ENCODE results near the gene CTLA4.

Gene CTLA4

GRCh38 chr2:203918264-203918663 is 50.7 kb downstream of the CTLA4 start:
- Histone ChIP-seq H3K36me3 (ENCODE audit: control insufficient read depth in 1 of 2, insufficient read depth in 2 of 2, low read length in 2 of 2) (no peaks in the 10 kb centered on the region), H3K4me3 (ENCODE audit: low read depth, low read length) (no peak overlapping the region), H4K12ac (ENCODE audit: low read depth, low read length) (no peak overlapping the region), H3K18ac (ENCODE audit: low read length) (no peak overlapping the region), H3K79me1 (ENCODE audit: low read length) (no peaks in the 10 kb centered on the region), H3K14ac (ENCODE audit: low read length) (no peak overlapping the region), H2BK12ac (ENCODE audit: low read length) (no peak overlapping the region), H3K27ac (ENCODE audit: low read depth, low read length) (no peak overlapping the region), H3K4me1 (ENCODE audit: control insufficient read depth in 1 of 2, insufficient read depth in 2 of 2, low read length in 2 of 2) (no peaks in the 10 kb centered on the region), H3K9me3 (ENCODE audit: insufficient read depth, low read depth, low read length) (no peaks in the 10 kb centered on the region), H4K8ac (ENCODE audit: low read depth, low read length) (no peak overlapping the region), H3K79me2 (ENCODE audit: control insufficient read depth, insufficient read depth, low read length, poor library complexity) (no peaks in the 10 kb centered on the region), H2AK5ac (ENCODE audit: low read length) (no peak overlapping the region), H2BK120ac (ENCODE audit: insufficient read depth, low read length, poor library complexity) (no peak overlapping the region), H2BK5ac (ENCODE audit: low read depth, low read length, poor library complexity) (no peak overlapping the region), H2AFZ (ENCODE audit: insufficient read depth, low read length, poor library complexity) (no peak overlapping the region), H3K9ac (ENCODE audit: low read length) (no peak overlapping the region), H3K27me3 (ENCODE audit: insufficient read depth, low read length) (no peaks in the 10 kb centered on the region), H3K23ac (ENCODE audit: low read length) (no peak overlapping the region), H3K4ac (ENCODE audit: low read depth, low read length) (no peak overlapping the region), H4K91ac (ENCODE audit: low read depth, low read length) (no peak overlapping the region), H3K4me2 (ENCODE audit: low read length) (no peak overlapping the region)
- WGBS (ENCODE audit: extremely low coverage, insufficient coverage, insufficient read length): no CpG with 5 or more reads among the region's 7 CpGs
- DNase-seq: no peak

- H3K23ac ChIP-seq (ENCODE audit: low read length): no peak overlapping the region
- no peaks in the 10 kb centered on the region for H3K79me1 ChIP-seq (ENCODE audit: low read length)
- no peak overlapping the region for H3K4ac ChIP-seq (ENCODE audit: low read depth, low read length)
- WGBS (ENCODE audit: extremely low coverage, insufficient coverage, insufficient read length): no CpG with 5 or more reads among the region's 3 CpGs
- H3K4me1 ChIP-seq (ENCODE audit: control insufficient read depth in 1 of 2, insufficient read depth in 2 of 2, low read length in 2 of 2): no peaks in the 10 kb centered on the region
- H3K4me2 ChIP-seq (ENCODE audit: low read length): no peak overlapping the region
- no peak overlapping the region for H3K18ac ChIP-seq (ENCODE audit: low read length)
- H3K36me3 ChIP-seq (ENCODE audit: control insufficient read depth in 1 of 2, insufficient read depth in 2 of 2, low read length in 2 of 2): no peaks in the 10 kb centered on the region
- H2AK5ac ChIP-seq (ENCODE audit: low read length): no peak overlapping the region
- no peak overlapping the region for H2BK5ac ChIP-seq (ENCODE audit: low read depth, low read length, poor library complexity)
- H2AFZ ChIP-seq (ENCODE audit: insufficient read depth, low read length, poor library complexity): no peak overlapping the region
- no peaks in the 10 kb centered on the region for H3K27me3 ChIP-seq (ENCODE audit: insufficient read depth, low read length)
- H2BK120ac ChIP-seq (ENCODE audit: insufficient read depth, low read length, poor library complexity): no peak overlapping the region
- H3K27ac ChIP-seq (ENCODE audit: low read depth, low read length): no peak overlapping the region
- H2BK12ac ChIP-seq (ENCODE audit: low read length): no peak overlapping the region
- no peak overlapping the region for H3K4me3 ChIP-seq (ENCODE audit: low read depth, low read length)
- no peak overlapping the region for H4K8ac ChIP-seq (ENCODE audit: low read depth, low read length)
- no peak overlapping the region for H3K14ac ChIP-seq (ENCODE audit: low read length)
- no peak for DNase-seq
- no peak overlapping the region for H3K9ac ChIP-seq (ENCODE audit: low read length)
- H4K91ac ChIP-seq (ENCODE audit: low read depth, low read length): no peak overlapping the region
- H4K12ac ChIP-seq (ENCODE audit: low read depth, low read length): no peak overlapping the region
- no peaks in the 10 kb centered on the region for H3K79me2 ChIP-seq (ENCODE audit: control insufficient read depth, insufficient read depth, low read length, poor library complexity)
- H3K9me3 ChIP-seq (ENCODE audit: insufficient read depth, low read depth, low read length): no peaks in the 10 kb centered on the region
Measured at GRCh38 chr2:203918839-203919238, 51.3 kb downstream of the CTLA4 start.

Measured in trophoblast cell (in vitro differentiated cells and primary cell).